HCT116 (cell line): ENCODE data around the gene ESAM. TPM values are rescaled to one million over a fixed set of nuclear protein-coding genes. Genes with fewer than 3 reads are reported as not detected.

Experiments used
- ATAC-seq: fragments of 200-7000 bp; cut with Tn5 transposase; 2 replicates; pipeline ENCODE4 v1.9.1; 2020; ENCODE audit warnings: mild to moderate bottlenecking, moderate library complexity
- BruUV-seq: library from RNA; stranded (reverse); fragments of 400-500 nt; replicated peaks from 2 replicates; lab custom pipeline; 2021; lab: Mats Ljungman, UMichigan
- CTCF ChIA-PET: fragments of 300-600 bp; sonication (Branson Sonifier 250); formaldehyde crosslinking; loops from one replicate; lab custom pipeline; 2021; ENCODE audit warnings: antibody characterized with exemption; lab: Charles Lee
- POLR2A ChIA-PET: fragments of 300-600, 350-600 bp; sonication (Branson Sonifier 250); formaldehyde crosslinking; loops from one replicate; lab custom pipeline; 2021; ENCODE audit warnings: antibody characterized with exemption; lab: Charles Lee
- RAD21 ChIA-PET, 2 experiments: fragments of 300-600 bp; sonication (Branson Sonifier 250); formaldehyde crosslinking; loops; one replicate each; lab custom pipeline; 2023; ENCODE audit warnings: low total read pairs in 2 of 2; ENCODE audit not compliant: uncharacterized antibody in 2 of 2, unreplicated experiment in 2 of 2, low non-redundant PET in 1 of 2; lab: Charles Lee
- DNase-seq: peaks from one replicate; pipeline ENCODE4 v3.0.0-alpha.2; 2010; ENCODE audit warnings: low read depth, low spot score
- H2AFZ ChIP-seq: fragments of 200-600 bp; shearing (Covaris generic), sonication (generic); 2 replicates; pipeline ENCODE4 v1.6.1; 2017; ENCODE audit warnings: low read depth, mixed run types, mixed read lengths, antibody characterized with exemption, low read length; ENCODE audit not compliant: poor library complexity, severe bottlenecking
- H3K27ac ChIP-seq: 2 replicates; pipeline ENCODE4 v1.5.1; 2012; ENCODE audit warnings: low read depth, low read length
- H3K27me3 ChIP-seq: fragments of 200-600 bp; sonication (generic); 2 replicates; pipeline ENCODE4 v1.6.1; 2016; ENCODE audit warnings: mixed run types, low read length, mixed read lengths; ENCODE audit not compliant: insufficient read depth
- H3K36me3 ChIP-seq, 2 experiments: fragments of 200-500 bp in 1 of 2; fragments of 200-600 bp in 1 of 2; sonication (Bioruptor generic) in 1 of 2; sonication (generic) in 1 of 2; 2 replicates each; pipeline versions ENCODE4 v1.5.1 to v1.6.1; 2014 to 2016; ENCODE audit warnings: low read length in 2 of 2, inconsistent platforms in 1 of 2, mixed read lengths in 1 of 2, mixed run types in 1 of 2; ENCODE audit not compliant: insufficient read depth in 2 of 2, control insufficient read depth in 1 of 2
- H3K4me1 ChIP-seq, 2 experiments: fragments of 200-600 bp in 1 of 2; sonication (generic) in 1 of 2; 2 replicates each; pipeline versions ENCODE4 v1.5.1 to v1.6.1; 2012 to 2017; ENCODE audit warnings: low read length in 2 of 2, inconsistent platforms in 1 of 2, mild to moderate bottlenecking in 1 of 2, mixed read lengths in 1 of 2, mixed run types in 1 of 2, moderate library complexity in 1 of 2; ENCODE audit not compliant: insufficient read depth in 2 of 2, control insufficient read depth in 1 of 2
- H3K4me2 ChIP-seq: fragments of 200-600 bp; sonication (generic); 2 replicates; pipeline ENCODE4 v1.6.1; 2017; ENCODE audit warnings: mixed run types, low read length, mixed read lengths
- H3K4me3 ChIP-seq, 2 experiments: fragments of 200-600 bp in 1 of 2; sonication (generic) in 1 of 2; replicated peaks in 1 of 2; 2 replicates each; pipeline ENCODE4 v1.5.1; 2011 to 2016; ENCODE audit warnings: low read length in 2 of 2, control low read depth in 1 of 2, low read depth in 1 of 2, mild to moderate bottlenecking in 1 of 2, mixed read lengths in 1 of 2, mixed run types in 1 of 2
- H3K79me2 ChIP-seq: fragments of 200-600 bp; sonication (generic); 2 replicates; pipeline ENCODE4 v1.6.1; 2017; ENCODE audit warnings: mild to moderate bottlenecking, mixed run types, low read length, moderate library complexity, mixed read lengths; ENCODE audit not compliant: insufficient read depth
- H3K9ac ChIP-seq: fragments of 200-600 bp; sonication (generic); 2 replicates; pipeline ENCODE4 v1.6.1; 2016; ENCODE audit warnings: low read length, mixed read lengths
- H3K9me2 ChIP-seq: fragments of 200-600 bp; sonication (generic), shearing (Covaris generic); 2 replicates; pipeline ENCODE4 v1.6.1; 2017; ENCODE audit warnings: mixed run types, mild to moderate bottlenecking, moderate library complexity; ENCODE audit not compliant: insufficient read depth
- H3K9me3 ChIP-seq, 2 experiments: fragments of 200-500 bp in 1 of 2; fragments of 200-600 bp in 1 of 2; sonication (Bioruptor generic) in 1 of 2; sonication (generic) in 1 of 2; 2 replicates each; pipeline ENCODE4 v1.6.1; 2014 to 2017; ENCODE audit warnings: low read length in 2 of 2, mixed read lengths in 2 of 2, inconsistent platforms in 1 of 2, low read depth in 1 of 2, mild to moderate bottlenecking in 1 of 2, mixed run types in 1 of 2, moderate library complexity in 1 of 2; ENCODE audit not compliant: control insufficient read depth in 1 of 2, insufficient read depth in 1 of 2
- H4K20me1 ChIP-seq: fragments of 200-600 bp; sonication (generic), shearing (Covaris generic); 2 replicates; pipeline ENCODE4 v1.6.1; 2017; ENCODE audit warnings: mixed run types, mild to moderate bottlenecking, moderate library complexity; ENCODE audit not compliant: insufficient read depth
- CBX3 ChIP-seq: IDR thresholded peaks from 2 replicates; pipeline ENCODE4 v1.6.1; 2012; ENCODE audit warnings: low read depth
- CTCF ChIP-seq, 3 experiments: fragments of 200-600 bp in 1 of 3; sonication (generic) in 1 of 3; IDR thresholded peaks in 2 of 3; conservative IDR thresholded peaks in 1 of 3; 2 replicates each; pipeline ENCODE4 v1.5.1; 2012 to 2017; ENCODE audit warnings: low read depth in 2 of 3, low read length in 2 of 3, antibody characterized with exemption in 1 of 3, borderline replicate concordance in 1 of 3, control low read depth in 1 of 3, mild to moderate bottlenecking in 1 of 3, mixed read lengths in 1 of 3, mixed run types in 1 of 3, moderate library complexity in 1 of 3; ENCODE audit not compliant: insufficient read depth in 1 of 3
- ELF1 ChIP-seq: IDR thresholded peaks from 2 replicates; pipeline ENCODE4 v1.6.1; 2012; ENCODE audit warnings: low read depth, borderline replicate concordance
- POLR2A ChIP-seq: IDR thresholded peaks from 2 replicates; pipeline ENCODE4 v1.7.0; 2011; ENCODE audit warnings: borderline replicate concordance; ENCODE audit not compliant: insufficient read depth, insufficient read length; ENCODE audit errors: extremely low read depth
- SIN3A ChIP-seq: IDR thresholded peaks from 2 replicates; pipeline ENCODE4 v1.6.1; 2012; ENCODE audit warnings: low read depth
- ZFX ChIP-seq: fragments of 450-650 bp; IDR thresholded peaks from 2 replicates; pipeline ENCODE4 v1.6.1; 2017
- ZNF274 ChIP-seq: fragments of 200-500 bp; sonication (Bioruptor generic); IDR thresholded peaks from 2 replicates; pipeline ENCODE4 v1.6.1; 2014; ENCODE audit warnings: mild to moderate bottlenecking, low read depth, low read length, inconsistent platforms
- intact Hi-C: fragments of 100-400 bp; cut with micrococcal nuclease; formaldehyde crosslinking; loops from 2 replicates; pipeline ENCODE4 v1.10.0; 2022
- total RNA-seq: library from RNA; stranded (reverse); gene quantifications from one replicate; pipeline ENCODE4 v1.2.1, GENCODE V29; 2021; ENCODE audit not compliant: unreplicated experiment

The ESAM gene
- total RNA-seq, 1 experiment from 2014 or later = 6.1 TPM

GRCh38 chr11:124796312-124796711 is 34.2 kb upstream of the ESAM start:
- Histone ChIP-seq H3K4me3 (no peak overlapping the region), H3K27me3 (no peaks in the 10 kb centered on the region), H3K79me2 (peaks cover 84% of the 10 kb centered on the region), H3K9me2 (no peaks in the 10 kb centered on the region), H4K20me1 (0 out of 2 replicates have a peak, but pooled peaks cover 9% of the 10 kb centered on the region), H3K9me3 (no peaks in the 10 kb centered on the region), H3K36me3 (no peaks in the 10 kb centered on the region), H3K27ac (no peak overlapping the region), H3K4me1 (peaks cover 6 to 24% of the 10 kb centered on the region in 2 experiments; a peak in 3 of 4 replicates), H3K4me2 (no peak overlapping the region), H3K9ac (no peak overlapping the region), H2AFZ (no peak overlapping the region)
- BruUV-seq = no TSS peak
- ChIA-PET CTCF (interaction anchor here (1.8 kb wide), 1 partner anchor 40 kb away, joined by 4 read pairs; no protein-coding TSS in a partner anchor), POLR2A (no interaction called here), RAD21 (no interaction called here)
- DNase-seq = no peak
- intact Hi-C loops = no loop called here
- no peak for ATAC-seq
- TF ChIP-seq POLR2A (no peak), ELF1 (no peak), CBX3 (no peak), ZFX (no peak), CTCF (IDR thresholded peaks at IDR 0.05 in 2 of 3, conservative IDR thresholded peaks at IDR 0.05 in 1 of 3; ENCODE audit: borderline replicate concordance in 1 of 3, insufficient read depth in 1 of 3, low read depth in 2 of 3, low read length in 2 of 3) (no peak), ZNF274 (no peak), SIN3A (no peak)
